GM12801 (cell line): ENCODE measurements around the gene ADRA2A.

Source experiments
- TF ChIP-seq, protein P1 (sequence below): IDR thresholded peaks from one replicate; pipeline ENCODE4 v1.5.1; 2011; ENCODE audit warnings: control low read depth; ENCODE audit not compliant: insufficient read length; ENCODE audit errors: extremely low read depth

The ADRA2A gene

DNA sequence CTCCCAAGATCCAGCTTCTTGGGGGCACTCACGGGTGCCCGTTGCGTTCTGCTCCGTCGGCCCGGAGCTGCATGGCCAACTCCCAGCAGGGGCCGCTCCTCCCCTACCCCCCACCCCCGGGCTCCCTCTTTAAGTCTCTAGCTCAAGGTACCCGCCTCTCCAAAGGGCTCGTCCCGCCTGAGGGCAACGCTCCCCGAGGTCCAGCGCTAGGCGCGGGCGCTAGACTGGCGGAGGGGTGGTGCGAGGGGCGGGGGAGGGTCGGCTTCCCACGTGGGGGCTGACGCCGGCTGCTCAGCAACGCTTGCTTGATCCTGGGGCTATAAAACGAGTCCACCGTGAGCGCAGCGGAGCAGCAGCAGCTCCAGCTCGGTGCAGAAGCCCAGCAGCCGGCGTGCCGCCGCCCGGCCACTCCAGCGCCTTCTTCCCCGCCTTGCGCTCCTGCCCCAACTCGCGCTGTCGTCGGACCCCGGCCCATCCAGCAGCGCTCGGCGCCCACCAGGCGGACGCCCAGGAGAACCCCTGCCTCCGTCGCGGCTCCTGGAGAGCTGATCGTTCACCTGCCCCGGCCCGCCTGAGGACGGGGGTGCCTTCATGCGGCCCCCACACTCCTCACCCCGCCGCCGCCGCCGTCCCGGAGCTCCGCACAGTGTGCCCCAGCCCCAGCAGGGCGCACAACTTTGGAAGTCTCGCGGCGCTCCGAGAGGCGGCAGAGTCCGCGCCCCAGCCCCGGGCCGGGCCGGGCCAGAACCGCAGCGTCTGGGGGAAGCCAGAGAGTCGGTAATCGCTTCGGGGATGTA is at the start of gene ADRA2A:
TSS of gene ADRA2A (plus strand) at position 348 of the 797 bp plus-strand sequence. CDS start 968 bp downstream, outside the sequence.
- TF ChIP-seq, protein P1, sequence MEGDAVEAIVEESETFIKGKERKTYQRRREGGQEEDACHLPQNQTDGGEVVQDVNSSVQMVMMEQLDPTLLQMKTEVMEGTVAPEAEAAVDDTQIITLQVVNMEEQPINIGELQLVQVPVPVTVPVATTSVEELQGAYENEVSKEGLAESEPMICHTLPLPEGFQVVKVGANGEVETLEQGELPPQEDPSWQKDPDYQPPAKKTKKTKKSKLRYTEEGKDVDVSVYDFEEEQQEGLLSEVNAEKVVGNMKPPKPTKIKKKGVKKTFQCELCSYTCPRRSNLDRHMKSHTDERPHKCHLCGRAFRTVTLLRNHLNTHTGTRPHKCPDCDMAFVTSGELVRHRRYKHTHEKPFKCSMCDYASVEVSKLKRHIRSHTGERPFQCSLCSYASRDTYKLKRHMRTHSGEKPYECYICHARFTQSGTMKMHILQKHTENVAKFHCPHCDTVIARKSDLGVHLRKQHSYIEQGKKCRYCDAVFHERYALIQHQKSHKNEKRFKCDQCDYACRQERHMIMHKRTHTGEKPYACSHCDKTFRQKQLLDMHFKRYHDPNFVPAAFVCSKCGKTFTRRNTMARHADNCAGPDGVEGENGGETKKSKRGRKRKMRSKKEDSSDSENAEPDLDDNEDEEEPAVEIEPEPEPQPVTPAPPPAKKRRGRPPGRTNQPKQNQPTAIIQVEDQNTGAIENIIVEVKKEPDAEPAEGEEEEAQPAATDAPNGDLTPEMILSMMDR = no peak

- TF ChIP-seq, protein P1 = no peak
Observed at GRCh38 chr10:111030042-111030750, 46.6 kb upstream of the ADRA2A start.

DNA sequence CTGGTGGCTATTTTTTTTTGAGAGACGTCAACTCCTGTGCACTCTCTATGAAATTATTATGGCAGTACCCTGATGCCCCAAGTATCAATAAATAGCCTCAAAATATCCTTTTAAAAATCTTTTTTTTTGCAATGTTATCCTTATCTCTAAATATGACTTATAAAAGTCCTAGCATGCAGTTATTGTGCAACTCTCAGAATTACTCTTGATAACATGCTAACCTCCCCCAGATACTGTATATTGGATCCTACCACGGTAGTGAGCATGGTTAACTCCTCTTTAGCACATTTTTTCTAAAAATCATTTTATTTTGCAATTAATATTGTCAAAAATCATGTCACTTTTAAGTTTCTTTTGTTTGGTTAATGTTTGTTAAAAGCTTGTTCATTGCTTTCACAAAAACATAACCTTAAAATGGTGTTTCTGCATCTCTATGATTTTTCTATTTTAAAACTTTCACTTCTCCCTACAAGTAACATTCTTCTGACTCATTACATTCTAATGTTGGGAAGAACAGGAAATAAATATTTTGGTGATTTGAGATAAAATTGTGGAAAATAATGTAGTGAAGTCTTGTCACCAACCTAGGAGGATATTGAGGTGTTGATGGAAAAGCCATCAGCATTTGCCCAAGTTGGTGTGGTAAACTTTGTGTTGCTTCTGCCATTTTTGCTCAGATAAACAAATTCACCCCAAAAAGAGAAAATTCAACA is 42.1 kb upstream of the ADRA2A start:
- TF ChIP-seq, protein P1 = no peak

GRCh38 chr10:111035542-111035941 is 41.3 kb upstream of the ADRA2A start:
- TF ChIP-seq, protein P1 = no peak

DNA sequence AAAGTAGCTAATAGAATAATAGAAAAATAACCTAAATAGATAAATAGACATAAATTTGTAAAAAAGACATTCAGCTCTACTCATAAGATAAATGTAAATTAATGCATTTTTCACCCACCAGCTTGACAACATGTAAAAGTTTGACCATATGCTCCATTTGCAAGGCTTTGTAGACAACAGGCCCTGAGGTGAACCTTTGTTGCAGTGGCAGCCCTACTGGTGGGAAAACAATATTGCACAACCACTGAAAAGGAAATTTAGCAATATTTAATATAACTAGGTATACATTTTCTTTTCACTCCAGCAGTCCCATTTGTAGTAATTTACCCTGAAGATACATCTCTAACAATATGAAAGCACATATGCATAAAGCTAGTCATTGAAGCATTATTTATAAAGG is 39.0 kb upstream of the ADRA2A start:
- TF ChIP-seq, protein P1 = no peak

DNA sequence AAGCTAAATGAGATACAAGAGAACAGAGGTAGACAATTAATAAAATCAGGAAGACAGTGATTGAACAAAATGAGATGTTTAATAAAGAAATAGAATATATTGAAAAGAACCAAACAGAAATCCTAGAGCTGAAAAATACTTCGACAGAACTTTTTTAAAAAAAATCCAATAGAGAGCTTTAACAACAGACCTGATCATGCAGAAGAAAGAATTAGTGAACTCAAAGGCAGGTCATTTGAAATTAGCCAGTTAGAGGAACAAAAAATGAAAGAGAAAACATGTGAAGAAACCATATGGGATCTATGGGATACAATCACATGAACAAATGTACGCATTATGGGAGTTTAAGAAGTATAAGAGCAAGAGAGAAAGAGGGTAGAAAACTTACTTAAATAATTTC is 37.3 kb upstream of the ADRA2A start:
- TF ChIP-seq, protein P1 = no peak

GRCh38 chr10:111057006-111057405 is 19.8 kb upstream of the ADRA2A start:
- TF ChIP-seq, protein P1 = no peak
